Measurements from ENCODE around the gene RAP2C.

- TF ChIP-seq POLR2AphosphoS5 (IDR thresholded peaks at IDR 0.05; ENCODE audit: borderline replicate concordance, low read depth, low read length) (no peak; the same call in 1 of the 2 replicates), EZH2 (IDR thresholded peaks at IDR 0.05) (no peak)
These were observed 9.7 kb downstream of the RAP2C start for GRCh38 chrX:132209527-132209926.
